A673 (cell line): Measurements from ENCODE around the gene FMO2.

Experiments used
- EZH2 ChIP-seq: fragments of 200-600 bp; sonication (generic); IDR thresholded peaks from 2 replicates; pipeline ENCODE4 v1.6.1; 2017; ENCODE audit warnings: borderline replicate concordance, low read depth, mild to moderate bottlenecking, mixed read lengths, antibody characterized with exemption, low read length; ENCODE audit not compliant: poor library complexity, severe bottlenecking
- TF ChIP-seq, protein P1 (sequence below): fragments of 300-800, 200-600 bp; sonication (generic); conservative IDR thresholded peaks from 2 replicates; pipeline ENCODE4 v1.5.1; 2017; ENCODE audit warnings: low read depth, mild to moderate bottlenecking, antibody characterized with exemption, low read length, moderate library complexity, mixed read lengths

DNA sequence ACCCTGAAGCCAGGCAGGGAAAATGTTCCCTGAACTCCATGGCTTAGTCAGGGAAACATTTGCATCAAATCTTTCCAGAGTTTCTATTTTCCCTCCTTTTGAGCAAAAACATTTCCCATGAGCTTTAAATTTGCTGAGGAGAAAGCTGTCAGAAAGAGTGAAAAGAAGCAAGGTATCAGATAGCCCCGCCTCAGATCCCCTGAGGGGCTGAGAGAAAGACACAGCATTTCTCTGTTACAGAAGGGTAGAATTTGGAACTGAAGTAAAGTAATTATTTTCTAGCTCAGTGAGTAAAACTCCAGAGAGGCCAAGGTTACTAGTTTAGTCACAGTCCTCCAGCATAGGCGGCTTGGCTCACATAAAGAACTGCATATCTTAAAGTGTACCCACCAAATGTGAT lies 73.8 kb downstream of the FMO2 start:
- TF ChIP-seq, protein P1, sequence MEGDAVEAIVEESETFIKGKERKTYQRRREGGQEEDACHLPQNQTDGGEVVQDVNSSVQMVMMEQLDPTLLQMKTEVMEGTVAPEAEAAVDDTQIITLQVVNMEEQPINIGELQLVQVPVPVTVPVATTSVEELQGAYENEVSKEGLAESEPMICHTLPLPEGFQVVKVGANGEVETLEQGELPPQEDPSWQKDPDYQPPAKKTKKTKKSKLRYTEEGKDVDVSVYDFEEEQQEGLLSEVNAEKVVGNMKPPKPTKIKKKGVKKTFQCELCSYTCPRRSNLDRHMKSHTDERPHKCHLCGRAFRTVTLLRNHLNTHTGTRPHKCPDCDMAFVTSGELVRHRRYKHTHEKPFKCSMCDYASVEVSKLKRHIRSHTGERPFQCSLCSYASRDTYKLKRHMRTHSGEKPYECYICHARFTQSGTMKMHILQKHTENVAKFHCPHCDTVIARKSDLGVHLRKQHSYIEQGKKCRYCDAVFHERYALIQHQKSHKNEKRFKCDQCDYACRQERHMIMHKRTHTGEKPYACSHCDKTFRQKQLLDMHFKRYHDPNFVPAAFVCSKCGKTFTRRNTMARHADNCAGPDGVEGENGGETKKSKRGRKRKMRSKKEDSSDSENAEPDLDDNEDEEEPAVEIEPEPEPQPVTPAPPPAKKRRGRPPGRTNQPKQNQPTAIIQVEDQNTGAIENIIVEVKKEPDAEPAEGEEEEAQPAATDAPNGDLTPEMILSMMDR = no peak
- no peak for TF ChIP-seq EZH2
